ENCODE results near the gene COLEC11. TPM values are rescaled to one million over a fixed set of nuclear protein-coding genes. Genes with fewer than 3 reads are reported as not detected.

COLEC11 gene
- total and polyA plus RNA-seq, 2 of the 13 experiments (the other 11 are each of a cell fraction or from before 2014, with no cell fraction given) = 1.5 to 3.0 TPM

- Histone ChIP-seq H3K4me1 (ENCODE audit: insufficient read depth, low read length) (peaks cover 53% of the 10 kb centered on the region), H3K27ac (ENCODE audit: extremely low read length, insufficient read depth, low read length) (no peak overlapping the region), H3K4me3 (replicated peaks in 1 of 3; ENCODE audit: insufficient read depth in 1 of 3, low read depth in 2 of 3, low read length in 3 of 3) (no peak overlapping the region), H2AFZ (ENCODE audit: low read length) (no peak overlapping the region), H3K27me3 (ENCODE audit: control insufficient read depth in 1 of 2, insufficient read depth in 2 of 2, low read length in 2 of 2) (peaks cover 6 to 14% of the 10 kb centered on the region in 2 experiments; a peak in 2 of 5 replicates), H3K9me3 (ENCODE audit: low read length) (no peaks in the 10 kb centered on the region), H3K79me2 (ENCODE audit: insufficient read depth, low read length) (no peaks in the 10 kb centered on the region), H3K4me2 (ENCODE audit: low read depth, low read length) (no peak overlapping the region), H4K20me1 (ENCODE audit: insufficient read depth, low read length) (no peaks in the 10 kb centered on the region), H3K9ac (ENCODE audit: insufficient read depth, low read depth, low read length) (no peak overlapping the region), H3K36me3 (replicated peaks in 1 of 2; ENCODE audit: control insufficient read depth in 1 of 2, insufficient read depth in 2 of 2, low read length in 2 of 2) (no peaks in the 10 kb centered on the region)
- in situ Hi-C loops (cut with HindIII; ENCODE audit: extremely low pct_ligation_motif_present, low pct_unique_long_range_greater_than_20kb) (no loop called here), intact Hi-C loops (cut with micrococcal nuclease; ENCODE audit: unreplicated experiment) (no loop called here)
- ATAC-seq (no peak), FAIRE-seq (no peak), DNase-seq (ENCODE audit: low spot score) (no peak)
- WGBS (ENCODE audit: low lambda C conversion rate) = 66% methylated on average over 12 of the region's 14 CpGs
- POLR2A ChIA-PET = no interaction called here
- TF ChIP-seq ZNF768 (CRISPR knock-in tag; IDR thresholded peaks at IDR 0.05) = peak; percentile 14; the same call in 1 of the 2 replicates
- TF ChIP-seq ZNF33B (CRISPR knock-in tag; IDR thresholded peaks at IDR 0.05) = no peak
- peak; percentile 44 for TF ChIP-seq AGO2 (optimal IDR thresholded peaks at IDR 0.05; ENCODE audit: low read depth, low read length)
- BruUV-seq (replicated peaks) = no TSS peak
- CTCF ChIA-PET (ENCODE audit: low intra/inter-chr PET ratio, low total read pairs) = no interaction called here
Measured at GRCh38 chr2:3647831-3648651, 53.1 kb downstream of the COLEC11 start.

- TF ChIP-seq ZNF446 (CRISPR knock-in tag; IDR thresholded peaks at IDR 0.05) (no peak), CREB1 (IDR thresholded peaks at IDR 0.05) (peak; percentile 24; the same call in 1 of the 2 replicates), CREB1 (CRISPR knock-in tag; IDR thresholded peaks at IDR 0.05) (no peak)
- intact Hi-C loops (cut with micrococcal nuclease; ENCODE audit: unreplicated experiment) (no loop called here), in situ Hi-C loops (cut with HindIII; ENCODE audit: extremely low pct_ligation_motif_present, low pct_unique_long_range_greater_than_20kb) (no loop called here)
- Histone ChIP-seq H3K4me3 (replicated peaks in 1 of 3; ENCODE audit: insufficient read depth in 1 of 3, low read depth in 2 of 3, low read length in 3 of 3) (no peak overlapping the region), H2AFZ (ENCODE audit: low read length) (no peak overlapping the region), H3K27ac (ENCODE audit: extremely low read length, insufficient read depth, low read length) (no peak overlapping the region), H3K4me2 (ENCODE audit: low read depth, low read length) (no peak overlapping the region), H3K79me2 (ENCODE audit: insufficient read depth, low read length) (no peaks in the 10 kb centered on the region), H3K36me3 (replicated peaks in 1 of 2; ENCODE audit: control insufficient read depth in 1 of 2, insufficient read depth in 2 of 2, low read length in 2 of 2) (no peaks in the 10 kb centered on the region), H3K9me3 (ENCODE audit: low read length) (no peaks in the 10 kb centered on the region), H4K20me1 (ENCODE audit: insufficient read depth, low read length) (no peaks in the 10 kb centered on the region), H3K27me3 (ENCODE audit: control insufficient read depth in 1 of 2, insufficient read depth in 2 of 2, low read length in 2 of 2) (peaks cover 6 to 14% of the 10 kb centered on the region in 2 experiments; a peak in 2 of 5 replicates), H3K9ac (ENCODE audit: insufficient read depth, low read depth, low read length) (no peak overlapping the region), H3K4me1 (ENCODE audit: insufficient read depth, low read length) (peaks cover 53% of the 10 kb centered on the region)
- no TSS peak for BruUV-seq (replicated peaks)
- 69% methylated on average over 20 of the region's 20 CpGs for WGBS (ENCODE audit: low lambda C conversion rate)
- no peak for FAIRE-seq
- ChIA-PET POLR2A (no interaction called here), CTCF (ENCODE audit: low intra/inter-chr PET ratio, low total read pairs) (no interaction called here)
- ATAC-seq = no peak
- DNase-seq (ENCODE audit: low spot score) = no peak
Measured at GRCh38 chr2:3648652-3649177, 53.8 kb downstream of the COLEC11 start.
